ENCODE results near the gene MIA3. TPM values are rescaled to one million over a fixed set of nuclear protein-coding genes. Genes with fewer than 3 reads are reported as not detected.

MIA3 gene
- total RNA-seq, 1 donor: 68.8 TPM

GRCh38 chr1:222643938-222644635 lies 26.2 kb downstream of the MIA3 start:
- Histone ChIP-seq H2AFZ (ENCODE audit: low read length) (peak overlapping the region; percentile 95), H3K79me2 (ENCODE audit: insufficient read depth, low read length) (peaks cover 24% of the 10 kb centered on the region), H3K36me3 (ENCODE audit: insufficient read depth, low read length) (peaks cover 19% of the 10 kb centered on the region), H3K27me3 (ENCODE audit: insufficient read depth, low read length) (no peaks in the 10 kb centered on the region), H3K4me2 (ENCODE audit: insufficient read depth, low read length) (peak overlapping the region; percentile 97), H4K20me1 (ENCODE audit: insufficient read depth, low read length) (no peaks in the 10 kb centered on the region), H3K27ac (ENCODE audit: low read depth, low read length) (peak overlapping the region; percentile 93), H3K4me1 (ENCODE audit: insufficient read depth, low read length) (peaks cover 22% of the 10 kb centered on the region), H3K4me3 (ENCODE audit: insufficient read depth, low read length) (peak overlapping the region; percentile 95), H3K9me3 (ENCODE audit: low read depth, low read length) (no peaks in the 10 kb centered on the region)
- peak; percentile 89 for DNase-seq (ENCODE audit: insufficient read length, low spot score, missing footprints)
- no peak for TF ChIP-seq CTCF (IDR thresholded peaks at IDR 0.05; ENCODE audit: extremely low read depth, low read depth, low read length)

GRCh38 chr1:222644636-222644980 lies 26.7 kb downstream of the MIA3 start:
- no peak for DNase-seq (ENCODE audit: insufficient read length, low spot score, missing footprints)
- Histone ChIP-seq H3K27me3 (ENCODE audit: insufficient read depth, low read length) (no peaks in the 10 kb centered on the region), H3K79me2 (ENCODE audit: insufficient read depth, low read length) (peaks cover 24% of the 10 kb centered on the region), H2AFZ (ENCODE audit: low read length) (peak overlapping the region; percentile 95), H3K4me3 (ENCODE audit: insufficient read depth, low read length) (peak overlapping the region; percentile 95), H3K4me1 (ENCODE audit: insufficient read depth, low read length) (peaks cover 22% of the 10 kb centered on the region), H3K36me3 (ENCODE audit: insufficient read depth, low read length) (peaks cover 18% of the 10 kb centered on the region), H3K27ac (ENCODE audit: low read depth, low read length) (peak overlapping the region; percentile 93), H3K4me2 (ENCODE audit: insufficient read depth, low read length) (peak overlapping the region; percentile 97), H4K20me1 (ENCODE audit: insufficient read depth, low read length) (no peaks in the 10 kb centered on the region), H3K9me3 (ENCODE audit: low read depth, low read length) (no peaks in the 10 kb centered on the region)
- no peak for TF ChIP-seq CTCF (IDR thresholded peaks at IDR 0.05; ENCODE audit: extremely low read depth, low read depth, low read length)

- Histone ChIP-seq H3K9me3 (ENCODE audit: low read depth, low read length) (no peaks in the 10 kb centered on the region), H3K36me3 (ENCODE audit: insufficient read depth, low read length) (peaks cover 79% of the 10 kb centered on the region), H2AFZ (ENCODE audit: low read length) (no peak overlapping the region), H3K4me2 (ENCODE audit: insufficient read depth, low read length) (no peak overlapping the region), H3K27me3 (ENCODE audit: insufficient read depth, low read length) (no peaks in the 10 kb centered on the region), H3K4me3 (ENCODE audit: insufficient read depth, low read length) (no peak overlapping the region), H3K79me2 (ENCODE audit: insufficient read depth, low read length) (peaks cover 10% of the 10 kb centered on the region), H3K4me1 (ENCODE audit: insufficient read depth, low read length) (peaks cover 6% of the 10 kb centered on the region), H3K27ac (ENCODE audit: low read depth, low read length) (no peak overlapping the region), H4K20me1 (ENCODE audit: insufficient read depth, low read length) (no peaks in the 10 kb centered on the region)
- TF ChIP-seq CTCF (IDR thresholded peaks at IDR 0.05; ENCODE audit: extremely low read depth, low read depth, low read length): no peak
- DNase-seq (ENCODE audit: insufficient read length, low spot score, missing footprints): no peak
Measured at GRCh38 chr1:222652676-222653075, 34.8 kb downstream of the MIA3 start.

GRCh38 chr1:222653178-222653827 lies 35.4 kb downstream of the MIA3 start:
- Histone ChIP-seq H4K20me1 (ENCODE audit: insufficient read depth, low read length) (no peaks in the 10 kb centered on the region), H3K36me3 (ENCODE audit: insufficient read depth, low read length) (peaks cover 85% of the 10 kb centered on the region)

More at GRCh38 chr1:222653178-222653827, 35.4 kb downstream of the MIA3 start:
- Histone ChIP-seq H3K4me1 (ENCODE audit: insufficient read depth, low read length) (peaks cover 6% of the 10 kb centered on the region), H3K27me3 (ENCODE audit: insufficient read depth, low read length) (no peaks in the 10 kb centered on the region), H3K4me3 (ENCODE audit: insufficient read depth, low read length) (no peak overlapping the region), H3K27ac (ENCODE audit: low read depth, low read length) (no peak overlapping the region), H3K9me3 (ENCODE audit: low read depth, low read length) (no peaks in the 10 kb centered on the region), H3K79me2 (ENCODE audit: insufficient read depth, low read length) (peaks cover 12% of the 10 kb centered on the region), H3K4me2 (ENCODE audit: insufficient read depth, low read length) (no peak overlapping the region), H2AFZ (ENCODE audit: low read length) (no peak overlapping the region)
- DNase-seq (ENCODE audit: insufficient read length, low spot score, missing footprints): no peak
- TF ChIP-seq CTCF (IDR thresholded peaks at IDR 0.05; ENCODE audit: extremely low read depth, low read depth, low read length): no peak
